ENCODE results near the gene ADAM23. TPM values are rescaled to one million over a fixed set of nuclear protein-coding genes. Genes with fewer than 3 reads are reported as not detected.

ADAM23 gene
- total and polyA plus RNA-seq, 9 donors = 4.1 to 16.8 (median 11.5) TPM

GRCh38 chr2:206657087-206657486, 213.8 kb downstream of the ADAM23 start:
- DNase-seq = no peak
- Histone ChIP-seq H3K9me3 (replicated peaks; ENCODE audit: control insufficient read depth, low read depth, low read length) (no peaks in the 10 kb centered on the region), H3K4me1 (ENCODE audit: control insufficient read depth, insufficient read depth, low read length) (no peaks in the 10 kb centered on the region), H3K36me3 (ENCODE audit: control insufficient read depth, insufficient read depth, low read length) (no peaks in the 10 kb centered on the region), H3K27ac (ENCODE audit: low read length) (no peak overlapping the region), H3K27me3 (ENCODE audit: control insufficient read depth, insufficient read depth, low read length) (no peaks in the 10 kb centered on the region), H3K4me3 (ENCODE audit: low read length) (no peak overlapping the region)
- no CpG with 5 or more reads among the region's 1 CpG for WGBS (ENCODE audit: insufficient coverage)

GRCh38 chr2:206665251-206665650, 221.9 kb downstream of the ADAM23 start:
- Histone ChIP-seq H3K4me3 (ENCODE audit: low read length) (no peak overlapping the region), H3K27ac (ENCODE audit: low read length) (no peak overlapping the region), H3K27me3 (ENCODE audit: control insufficient read depth, insufficient read depth, low read length) (no peaks in the 10 kb centered on the region), H3K36me3 (ENCODE audit: control insufficient read depth, insufficient read depth, low read length) (no peaks in the 10 kb centered on the region), H3K9me3 (replicated peaks; ENCODE audit: control insufficient read depth, low read depth, low read length) (no peaks in the 10 kb centered on the region), H3K4me1 (ENCODE audit: control insufficient read depth, insufficient read depth, low read length) (no peaks in the 10 kb centered on the region)
- WGBS (ENCODE audit: insufficient coverage) = no CpG with 5 or more reads among the region's 3 CpGs
- no peak for DNase-seq

Other genes with a start within 250 kb of the ADAM23 start
- 15.4 TPM for gene ZDBF2, start 168.9 kb upstream of the ADAM23 start, total RNA-seq
- 10 to 100 TPM in 2 of 8 donors, 1 to 10 TPM in 6; 5.5 to 11.2 (median 9.2) TPM for gene ZDBF2, start 168.9 kb upstream of the ADAM23 start, polyA plus RNA-seq (ENCODE audit: insufficient read depth in 1 of 8, insufficient read length in 8 of 8, low replicate concordance in 1 of 8)
- gene FAM237A, start 199.0 kb downstream of the ADAM23 start, total RNA-seq = not detected
- not detected for gene FAM237A, start 199.0 kb downstream of the ADAM23 start, polyA plus RNA-seq (ENCODE audit: insufficient read depth in 1 of 8, insufficient read length in 8 of 8, low replicate concordance in 1 of 8)

Data from muscle of leg (tissue), 11 donors.